GM13976 (cell line): ENCODE measurements around the gene LGI4.
A peak's percentile ranks its signal among the peaks of the same experiment; 100 is the strongest.
"Not testable (repeated sequence)": the region's sequence is repeated elsewhere in the genome, so short reads cannot be mapped to it uniquely, and the experiment has no call there.

Experiments used
- DNase-seq: peaks from one replicate; pipeline ENCODE4 v3.0.0; 2012; ENCODE audit warnings: low spot score
- CTCF ChIP-seq: IDR thresholded peaks from 2 replicates; pipeline ENCODE4 v1.5.1; 2012; ENCODE audit warnings: borderline replicate concordance, mild to moderate bottlenecking; ENCODE audit not compliant: insufficient read depth; ENCODE audit errors: extremely low read depth, missing control alignments, control extremely low read depth
- in situ Hi-C: fragments of 300-500 bp; cut with MboI; formaldehyde crosslinking; loops from one replicate; pipeline ENCODE4 v1.12.0; 2022; ENCODE audit warnings: low sequenced_read_pairs, mixed read lengths, inconsistent platforms; ENCODE audit not compliant: unreplicated experiment

LGI4 gene

GRCh38 chr19:35154525-35155406, 19.9 kb upstream of the LGI4 start, which contains the start of gene FXYD5:
FXYD5 (plus strand) TSS chr19:35154735; CDS start chr19:35155551, 816 bp downstream.
- in situ Hi-C loops, result no loop called here

GRCh38 chr19:35153701-35154524, 19.1 kb upstream of the LGI4 start:
- in situ Hi-C loops, result no loop called here
- peak; percentile 81 for DNase-seq
- TF ChIP-seq CTCF, result peak; percentile 51

More at GRCh38 chr19:35154525-35155406, 19.9 kb upstream of the LGI4 start, which contains the start of gene FXYD5:
- no peak for TF ChIP-seq CTCF
- DNase-seq, result peak; percentile 86

GRCh38 chr19:35153129-35153522, 18.3 kb upstream of the LGI4 start:
- in situ Hi-C loops, DNase-seq: not testable (repeated sequence)

GRCh38 chr19:35151273-35152065, 16.6 kb upstream of the LGI4 start:
- no peak for TF ChIP-seq CTCF
- in situ Hi-C loops, result no loop called here
- no peak for DNase-seq

GRCh38 chr19:35150445-35150844, 15.6 kb upstream of the LGI4 start:
- in situ Hi-C loops, result no loop called here
- DNase-seq, result no peak
- no peak for TF ChIP-seq CTCF

- no peak for TF ChIP-seq CTCF
- in situ Hi-C loops, result no loop called here
- no peak for DNase-seq
Measured at GRCh38 chr19:35149463-35149862, 14.6 kb upstream of the LGI4 start.
